Measurements from ENCODE around the gene RASAL2. TPM values are rescaled to one million over a fixed set of nuclear protein-coding genes. Genes with fewer than 3 reads are reported as not detected.

Gene RASAL2
- total RNA-seq, 4 donors from 2014 or later = 17.0 to 27.4 (median 20.2) TPM

DNA sequence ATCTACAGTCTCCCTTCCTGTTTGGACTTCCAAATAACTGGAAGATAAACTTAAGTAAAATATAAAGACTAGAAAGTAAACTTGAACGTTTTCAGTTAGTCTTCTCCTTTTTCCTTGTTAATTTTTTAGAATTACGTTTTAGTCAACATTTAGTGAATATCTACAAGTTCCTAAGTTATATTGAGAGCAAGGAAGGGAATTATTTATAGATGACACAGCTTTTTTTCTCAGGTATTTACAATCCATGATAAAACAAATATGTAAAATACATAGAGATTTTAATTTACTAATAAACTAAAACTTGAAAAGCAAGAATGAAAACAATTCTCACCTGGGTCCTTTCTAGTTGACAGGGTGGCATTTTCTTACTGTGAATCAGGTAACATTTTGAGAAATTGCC, 313.3 kb downstream of the RASAL2 start:
- Histone ChIP-seq H3K4me3 (no peak overlapping the region), H3K4me1 (peaks cover 0 to 13% (median 8%) of the 10 kb centered on the region in 3 donors), H3K27ac (no peak overlapping the region), H3K36me3 (no peaks in the 10 kb centered on the region), H3K27me3 (no peaks in the 10 kb centered on the region), H3K9me3 (peaks cover 0 to 4% (median 0%) of the 10 kb centered on the region in 3 donors)
- ATAC-seq = no peak
- WGBS, 2 donors (ENCODE audit: low coverage in 1 of 2) = 36 to 42% methylated on average over 2 of the region's 2 CpGs
- TF ChIP-seq POLR2A (IDR thresholded peaks at IDR 0.05) (no peak), EP300 (IDR thresholded peaks at IDR 0.05) (no peak), POLR2AphosphoS5 (IDR thresholded peaks at IDR 0.05) (no peak)
- TF ChIP-seq, protein P1, sequence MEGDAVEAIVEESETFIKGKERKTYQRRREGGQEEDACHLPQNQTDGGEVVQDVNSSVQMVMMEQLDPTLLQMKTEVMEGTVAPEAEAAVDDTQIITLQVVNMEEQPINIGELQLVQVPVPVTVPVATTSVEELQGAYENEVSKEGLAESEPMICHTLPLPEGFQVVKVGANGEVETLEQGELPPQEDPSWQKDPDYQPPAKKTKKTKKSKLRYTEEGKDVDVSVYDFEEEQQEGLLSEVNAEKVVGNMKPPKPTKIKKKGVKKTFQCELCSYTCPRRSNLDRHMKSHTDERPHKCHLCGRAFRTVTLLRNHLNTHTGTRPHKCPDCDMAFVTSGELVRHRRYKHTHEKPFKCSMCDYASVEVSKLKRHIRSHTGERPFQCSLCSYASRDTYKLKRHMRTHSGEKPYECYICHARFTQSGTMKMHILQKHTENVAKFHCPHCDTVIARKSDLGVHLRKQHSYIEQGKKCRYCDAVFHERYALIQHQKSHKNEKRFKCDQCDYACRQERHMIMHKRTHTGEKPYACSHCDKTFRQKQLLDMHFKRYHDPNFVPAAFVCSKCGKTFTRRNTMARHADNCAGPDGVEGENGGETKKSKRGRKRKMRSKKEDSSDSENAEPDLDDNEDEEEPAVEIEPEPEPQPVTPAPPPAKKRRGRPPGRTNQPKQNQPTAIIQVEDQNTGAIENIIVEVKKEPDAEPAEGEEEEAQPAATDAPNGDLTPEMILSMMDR (IDR thresholded peaks at IDR 0.05) = no peak

DNA sequence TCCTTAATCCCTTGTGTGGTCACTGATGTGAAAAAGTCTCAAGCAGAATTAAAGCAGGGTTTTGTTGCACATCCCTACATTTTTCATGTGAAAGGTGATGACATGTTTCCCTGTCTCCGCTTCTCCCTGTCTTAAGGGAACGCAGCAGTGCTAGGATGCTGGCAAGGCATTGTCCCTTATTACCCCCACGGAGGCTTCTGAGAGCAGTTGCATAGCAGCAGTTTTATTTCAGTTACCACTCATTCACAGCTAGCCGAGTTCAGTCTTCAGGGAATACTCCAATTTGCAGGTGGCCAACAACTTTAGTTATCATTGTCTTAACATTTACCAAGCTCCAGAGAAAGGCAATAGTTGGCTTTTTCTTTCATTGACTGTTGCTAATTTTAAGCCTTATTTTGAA, 313.8 kb downstream of the RASAL2 start:
- Histone ChIP-seq H3K27ac (no peak overlapping the region), H3K9me3 (peaks cover 0 to 4% (median 0%) of the 10 kb centered on the region in 3 donors), H3K36me3 (no peaks in the 10 kb centered on the region), H3K4me3 (no peak overlapping the region), H3K27me3 (no peaks in the 10 kb centered on the region), H3K4me1 (peaks cover 0 to 13% (median 8%) of the 10 kb centered on the region in 3 donors)
- TF ChIP-seq POLR2A (IDR thresholded peaks at IDR 0.05) (no peak), EP300 (IDR thresholded peaks at IDR 0.05) (no peak), POLR2AphosphoS5 (IDR thresholded peaks at IDR 0.05) (no peak)
- TF ChIP-seq, protein P1 (IDR thresholded peaks at IDR 0.05) = no peak
- no peak for ATAC-seq
- 14 to 55% methylated on average over 4 of the region's 4 CpGs for WGBS, 2 donors (ENCODE audit: low coverage in 1 of 2)

DNA sequence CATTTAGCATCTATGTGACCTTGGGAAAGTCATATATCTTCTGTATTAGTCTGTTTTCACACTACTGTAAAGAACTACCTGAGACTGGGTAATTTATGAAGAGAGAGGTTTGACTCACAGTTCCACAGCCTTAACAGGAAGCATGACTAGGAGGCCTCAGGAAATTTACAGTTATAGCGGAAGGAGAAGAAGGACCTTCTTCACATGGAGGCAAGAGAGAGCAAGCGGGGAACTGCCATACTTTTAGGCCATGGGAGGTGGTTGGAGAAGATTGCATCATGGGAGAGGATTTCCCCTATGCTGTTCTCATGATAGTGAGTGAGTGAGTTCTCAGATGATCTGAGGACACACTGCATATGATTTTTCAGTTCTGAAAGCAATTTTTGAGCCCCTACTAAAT, 315.0 kb downstream of the RASAL2 start:
- Histone ChIP-seq H3K27ac (no peak overlapping the region), H3K27me3 (no peaks in the 10 kb centered on the region), H3K4me1 (peaks cover 0 to 13% (median 8%) of the 10 kb centered on the region in 3 donors), H3K9me3 (peaks cover 0 to 4% (median 0%) of the 10 kb centered on the region in 3 donors), H3K36me3 (no peaks in the 10 kb centered on the region), H3K4me3 (no peak overlapping the region)
- no peak for ATAC-seq
- TF ChIP-seq POLR2AphosphoS5 (IDR thresholded peaks at IDR 0.05) (no peak), POLR2A (IDR thresholded peaks at IDR 0.05) (no peak), EP300 (IDR thresholded peaks at IDR 0.05) (no peak)
- TF ChIP-seq, protein P1 (IDR thresholded peaks at IDR 0.05) = no peak
- WGBS, 2 donors (ENCODE audit: low coverage in 1 of 2) = 88 to 100% methylated on average over 2 of the region's 2 CpGs

DNA sequence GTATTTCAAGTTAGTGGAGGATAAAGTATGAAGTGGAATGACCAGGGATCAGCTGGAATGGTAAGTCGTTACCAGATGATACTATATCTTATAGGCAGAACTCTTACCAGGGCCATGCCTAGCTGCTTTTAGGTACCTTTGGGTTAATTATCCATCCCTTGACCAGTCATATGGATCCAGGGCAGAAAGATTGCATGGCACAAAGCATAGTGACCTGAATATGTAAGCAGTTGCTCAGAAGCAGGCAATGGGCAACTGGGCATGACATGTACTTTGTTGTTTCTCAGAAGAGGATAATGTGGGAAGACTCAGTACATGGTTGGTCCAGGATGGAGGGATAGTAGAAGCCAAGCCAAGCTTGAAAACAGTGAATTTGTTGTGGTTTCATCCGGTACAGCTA, 315.6 kb downstream of the RASAL2 start:
- H3K36me3 ChIP-seq = no peaks in the 10 kb centered on the region
- H3K4me1 ChIP-seq = peaks cover 0 to 13% (median 8%) of the 10 kb centered on the region in 3 donors
- ATAC-seq = no peak
- H3K9me3 ChIP-seq = peaks cover 0 to 4% (median 0%) of the 10 kb centered on the region in 3 donors
- H3K4me3 ChIP-seq = no peak overlapping the region
- TF ChIP-seq POLR2AphosphoS5 (IDR thresholded peaks at IDR 0.05) (no peak), POLR2A (IDR thresholded peaks at IDR 0.05) (no peak), EP300 (IDR thresholded peaks at IDR 0.05) (no peak)
- TF ChIP-seq, protein P1 (IDR thresholded peaks at IDR 0.05) = no peak
- no peaks in the 10 kb centered on the region for H3K27me3 ChIP-seq
- whole genome bisulfite sequencing, 2 donors (ENCODE audit: low coverage in 1 of 2) = 91 to 100% methylated on average over 2 of the region's 2 CpGs
- H3K27ac ChIP-seq = no peak overlapping the region

DNA sequence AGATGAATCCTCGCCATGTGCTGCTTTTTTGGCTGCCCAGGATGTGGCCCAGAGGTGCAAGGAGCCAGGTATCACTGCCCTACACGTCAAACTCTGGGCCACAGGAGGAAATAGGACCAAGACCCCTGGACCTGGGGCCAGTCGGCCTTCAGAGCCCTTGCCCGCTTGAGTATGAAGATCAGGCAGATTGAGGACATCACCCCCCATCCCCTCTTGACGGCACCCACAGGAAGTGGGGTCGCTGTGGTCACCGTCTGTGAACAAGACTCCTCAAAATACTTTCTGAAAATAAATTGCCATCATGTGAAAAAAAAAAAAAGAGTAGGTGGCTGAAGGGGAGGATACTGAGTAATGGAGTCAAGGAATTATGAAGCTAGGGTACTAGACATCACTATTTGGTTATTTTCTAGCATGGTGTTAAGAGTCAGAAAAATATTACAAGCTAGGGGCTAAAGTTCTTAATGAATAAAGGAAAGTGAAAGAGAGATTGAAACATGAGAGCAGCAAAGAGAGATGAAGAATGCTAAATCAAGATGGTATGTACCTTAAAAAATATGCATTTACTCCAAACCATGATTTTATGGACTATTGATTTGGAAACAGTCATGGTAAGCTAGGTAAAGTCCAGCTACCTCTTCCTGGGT, 318.0 kb downstream of the RASAL2 start:
- peaks cover 0 to 3% (median 0%) of the 10 kb centered on the region in 3 donors for H3K9me3 ChIP-seq
- no peak for ATAC-seq
- WGBS, 2 donors (ENCODE audit: low coverage in 1 of 2) = 100% methylated on average over 1 of the region's 7 CpGs
- H3K4me1 ChIP-seq = peaks cover 0 to 13% (median 8%) of the 10 kb centered on the region in 3 donors
- no peaks in the 10 kb centered on the region for H3K27me3 ChIP-seq
- TF ChIP-seq EP300 (IDR thresholded peaks at IDR 0.05) (no peak), POLR2AphosphoS5 (IDR thresholded peaks at IDR 0.05) (no peak), POLR2A (IDR thresholded peaks at IDR 0.05) (no peak)
- TF ChIP-seq, protein P1 (IDR thresholded peaks at IDR 0.05) = no peak
- no peaks in the 10 kb centered on the region for H3K36me3 ChIP-seq
- H3K27ac ChIP-seq = no peak overlapping the region
- H3K4me3 ChIP-seq = no peak overlapping the region
